Measurements from ENCODE around the gene MAMDC2.

Gene MAMDC2

DNA sequence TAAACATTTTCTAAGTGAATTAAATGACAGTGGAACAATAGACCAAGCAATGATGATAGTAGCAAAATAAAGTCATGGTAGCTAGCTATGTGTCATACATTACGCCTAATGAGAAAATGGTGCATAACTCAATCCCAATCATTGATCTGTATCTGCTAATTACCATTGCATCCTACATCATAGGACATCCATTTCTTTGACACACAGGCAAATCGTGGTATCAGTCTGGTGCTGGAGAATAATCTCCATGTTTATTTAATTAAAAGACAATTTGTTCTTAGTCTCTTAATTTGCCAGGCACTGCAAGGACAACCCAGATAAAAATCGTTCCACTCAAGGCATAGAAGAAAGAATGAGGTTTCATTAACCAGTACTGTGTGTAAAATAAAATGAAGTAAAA, 125.6 kb downstream of the MAMDC2 start:
- no peak overlapping the region for H4K5ac ChIP-seq (ENCODE audit: low read length)
- H3K4me1 ChIP-seq (ENCODE audit: control insufficient read depth, low read depth, low read length) = no peaks in the 10 kb centered on the region
- H3K4me2 ChIP-seq (ENCODE audit: low read length) = no peak overlapping the region
- no peak overlapping the region for H2BK5ac ChIP-seq (ENCODE audit: low read length)
- peaks cover 2% of the 10 kb centered on the region for H3K27me3 ChIP-seq (ENCODE audit: insufficient read depth, low read length, poor library complexity)
- H3K36me3 ChIP-seq (ENCODE audit: control insufficient read depth, insufficient read depth, low read length) = no peaks in the 10 kb centered on the region
- no peak overlapping the region for H3K9ac ChIP-seq (ENCODE audit: low read length)
- no peaks in the 10 kb centered on the region for H3K79me2 ChIP-seq (ENCODE audit: control insufficient read depth, insufficient read depth, low read length)
- no peak overlapping the region for H2AK5ac ChIP-seq (ENCODE audit: low read length)
- H2BK120ac ChIP-seq (ENCODE audit: low read depth, low read length) = no peak overlapping the region
- no peak for DNase-seq
- no peak overlapping the region for H4K8ac ChIP-seq (ENCODE audit: low read depth, low read length)
- no peak overlapping the region for H2BK15ac ChIP-seq (replicated peaks; ENCODE audit: low read depth)
- no peak overlapping the region for H3K4ac ChIP-seq (ENCODE audit: low read depth, low read length)
- no peak overlapping the region for H3K18ac ChIP-seq (ENCODE audit: low read length)
- H3K79me1 ChIP-seq (ENCODE audit: low read length) = no peaks in the 10 kb centered on the region
- no peak overlapping the region for H3K4me3 ChIP-seq (ENCODE audit: low read length)
- H3K56ac ChIP-seq (ENCODE audit: low read length) = no peak overlapping the region
- H3K27ac ChIP-seq (ENCODE audit: low read depth, low read length) = no peak overlapping the region
- no peak overlapping the region for H3K23ac ChIP-seq (ENCODE audit: low read length)
- no CpG with 5 or more reads among the region's 3 CpGs for WGBS (ENCODE audit: extremely low coverage, insufficient coverage, low lambda C conversion rate)

DNA sequence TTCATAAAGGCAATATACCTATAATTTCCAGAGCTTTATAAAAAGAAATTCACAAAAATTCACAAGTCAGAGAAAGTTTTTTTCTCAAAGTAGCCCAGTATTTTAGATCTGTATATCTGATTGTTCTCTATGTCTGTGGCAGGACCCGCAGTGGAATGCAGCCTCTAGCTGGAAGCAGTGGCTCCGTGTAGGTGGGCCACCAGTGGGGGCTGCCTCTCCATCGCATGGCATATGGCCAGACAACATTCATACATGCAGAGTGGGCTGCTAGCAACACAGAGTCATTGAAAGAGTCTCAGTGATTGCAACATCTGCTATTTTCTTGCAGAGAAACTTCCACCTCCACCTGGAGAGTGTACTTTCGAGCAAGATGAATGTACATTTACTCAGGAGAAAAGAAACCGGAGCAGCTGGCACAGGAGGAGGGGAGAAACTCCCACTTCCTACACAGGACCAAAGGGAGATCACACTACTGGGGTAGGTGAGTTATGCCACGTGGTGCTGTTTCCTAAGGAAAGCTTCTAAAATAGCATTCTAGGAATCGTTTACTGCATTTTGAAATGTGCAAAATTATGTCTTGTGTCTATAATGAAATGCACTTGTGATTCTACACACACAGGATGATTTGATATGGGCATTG, 126.6 kb downstream of the MAMDC2 start:
- H3K56ac ChIP-seq (ENCODE audit: low read length) = no peak overlapping the region
- H3K4me1 ChIP-seq (ENCODE audit: control insufficient read depth, low read depth, low read length) = no peaks in the 10 kb centered on the region
- no peak overlapping the region for H3K4ac ChIP-seq (ENCODE audit: low read depth, low read length)
- no peak overlapping the region for H2BK15ac ChIP-seq (replicated peaks; ENCODE audit: low read depth)
- no peak overlapping the region for H2BK120ac ChIP-seq (ENCODE audit: low read depth, low read length)
- no peaks in the 10 kb centered on the region for H3K36me3 ChIP-seq (ENCODE audit: control insufficient read depth, insufficient read depth, low read length)
- no peak overlapping the region for H3K4me3 ChIP-seq (ENCODE audit: low read length)
- H3K79me2 ChIP-seq (ENCODE audit: control insufficient read depth, insufficient read depth, low read length) = no peaks in the 10 kb centered on the region
- no peak overlapping the region for H3K9ac ChIP-seq (ENCODE audit: low read length)
- no CpG with 5 or more reads among the region's 7 CpGs for WGBS (ENCODE audit: extremely low coverage, insufficient coverage, low lambda C conversion rate)
- no peak overlapping the region for H3K4me2 ChIP-seq (ENCODE audit: low read length)
- no peaks in the 10 kb centered on the region for H3K79me1 ChIP-seq (ENCODE audit: low read length)
- H3K18ac ChIP-seq (ENCODE audit: low read length) = no peak overlapping the region
- no peak overlapping the region for H4K8ac ChIP-seq (ENCODE audit: low read depth, low read length)
- H2AK5ac ChIP-seq (ENCODE audit: low read length) = no peak overlapping the region
- H3K27ac ChIP-seq (ENCODE audit: low read depth, low read length) = no peak overlapping the region
- no peak for DNase-seq
- H4K5ac ChIP-seq (ENCODE audit: low read length) = no peak overlapping the region
- no peaks in the 10 kb centered on the region for H3K27me3 ChIP-seq (ENCODE audit: insufficient read depth, low read length, poor library complexity)
- no peak overlapping the region for H3K23ac ChIP-seq (ENCODE audit: low read length)
- no peak overlapping the region for H2BK5ac ChIP-seq (ENCODE audit: low read length)

DNA sequence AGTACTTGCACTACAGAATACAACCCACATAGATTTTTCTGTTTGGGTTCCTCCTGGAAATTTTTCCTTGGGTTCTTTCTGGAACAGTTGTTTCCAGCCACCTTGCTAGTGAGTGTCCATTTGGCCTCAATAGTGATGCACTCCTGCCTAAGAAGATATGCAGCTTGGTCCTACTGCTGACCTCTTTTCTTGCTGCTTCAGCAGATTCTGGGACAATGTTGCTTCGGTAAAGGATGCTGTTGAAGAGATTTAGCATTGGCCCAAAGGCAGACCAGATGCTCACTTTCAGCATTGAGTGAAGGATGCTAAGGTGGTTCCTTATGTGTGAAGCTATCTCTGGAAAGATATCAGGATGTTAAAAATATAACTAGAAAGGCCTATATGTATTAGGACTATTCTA, 128.9 kb downstream of the MAMDC2 start:
- no peak overlapping the region for H3K27ac ChIP-seq (ENCODE audit: low read depth, low read length)
- H3K27me3 ChIP-seq (ENCODE audit: insufficient read depth, low read length, poor library complexity) = no peaks in the 10 kb centered on the region
- WGBS (ENCODE audit: extremely low coverage, insufficient coverage, low lambda C conversion rate) = no CpG with 5 or more reads among the region's 1 CpG
- no peaks in the 10 kb centered on the region for H3K4me1 ChIP-seq (ENCODE audit: control insufficient read depth, low read depth, low read length)
- no peak overlapping the region for H2BK120ac ChIP-seq (ENCODE audit: low read depth, low read length)
- no peak for DNase-seq
- H3K9ac ChIP-seq (ENCODE audit: low read length) = no peak overlapping the region
- H3K4ac ChIP-seq (ENCODE audit: low read depth, low read length) = no peak overlapping the region
- H2BK15ac ChIP-seq (replicated peaks; ENCODE audit: low read depth) = no peak overlapping the region
- no peaks in the 10 kb centered on the region for H3K79me2 ChIP-seq (ENCODE audit: control insufficient read depth, insufficient read depth, low read length)
- no peaks in the 10 kb centered on the region for H3K36me3 ChIP-seq (ENCODE audit: control insufficient read depth, insufficient read depth, low read length)
- H3K23ac ChIP-seq (ENCODE audit: low read length) = no peak overlapping the region
- H4K5ac ChIP-seq (ENCODE audit: low read length) = no peak overlapping the region
- H3K18ac ChIP-seq (ENCODE audit: low read length) = no peak overlapping the region
- H3K79me1 ChIP-seq (ENCODE audit: low read length) = no peaks in the 10 kb centered on the region
- H2AK5ac ChIP-seq (ENCODE audit: low read length) = no peak overlapping the region
- H2BK5ac ChIP-seq (ENCODE audit: low read length) = no peak overlapping the region
- no peak overlapping the region for H3K4me3 ChIP-seq (ENCODE audit: low read length)
- H4K8ac ChIP-seq (ENCODE audit: low read depth, low read length) = no peak overlapping the region
- no peak overlapping the region for H3K56ac ChIP-seq (ENCODE audit: low read length)
- no peak overlapping the region for H3K4me2 ChIP-seq (ENCODE audit: low read length)

DNA sequence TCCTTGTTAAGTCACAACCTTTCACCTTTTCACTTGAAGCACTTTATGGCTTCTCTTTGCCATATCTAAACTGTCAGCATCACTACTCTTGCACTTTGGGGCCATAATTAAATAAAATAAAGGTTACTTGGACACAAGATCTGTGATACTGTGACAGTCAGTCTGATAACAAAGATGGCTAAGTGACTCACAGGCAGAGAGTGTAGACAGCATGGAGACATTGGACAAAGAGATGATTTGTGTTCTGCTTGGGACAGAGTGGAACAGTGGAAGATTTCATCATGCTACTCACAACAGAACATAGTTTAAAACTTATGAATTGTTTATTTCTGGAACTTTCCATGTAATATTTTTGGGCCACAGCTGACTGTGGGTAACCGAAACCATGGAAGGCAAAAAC, 133.5 kb downstream of the MAMDC2 start:
- DNase-seq = no peak
- Histone ChIP-seq H3K27me3 (ENCODE audit: insufficient read depth, low read length, poor library complexity) (no peaks in the 10 kb centered on the region), H3K9ac (ENCODE audit: low read length) (no peak overlapping the region), H2AK5ac (ENCODE audit: low read length) (no peak overlapping the region), H3K56ac (ENCODE audit: low read length) (no peak overlapping the region), H2BK5ac (ENCODE audit: low read length) (no peak overlapping the region), H3K79me1 (ENCODE audit: low read length) (no peaks in the 10 kb centered on the region), H3K4ac (ENCODE audit: low read depth, low read length) (no peak overlapping the region), H3K18ac (ENCODE audit: low read length) (no peak overlapping the region), H3K4me3 (ENCODE audit: low read length) (no peak overlapping the region), H3K36me3 (ENCODE audit: control insufficient read depth, insufficient read depth, low read length) (no peaks in the 10 kb centered on the region), H3K23ac (ENCODE audit: low read length) (no peak overlapping the region), H3K27ac (ENCODE audit: low read depth, low read length) (no peak overlapping the region), H3K4me1 (ENCODE audit: control insufficient read depth, low read depth, low read length) (no peaks in the 10 kb centered on the region), H4K8ac (ENCODE audit: low read depth, low read length) (no peak overlapping the region), H3K4me2 (ENCODE audit: low read length) (no peak overlapping the region), H3K79me2 (ENCODE audit: control insufficient read depth, insufficient read depth, low read length) (no peaks in the 10 kb centered on the region), H2BK120ac (ENCODE audit: low read depth, low read length) (no peak overlapping the region), H4K5ac (ENCODE audit: low read length) (no peak overlapping the region), H2BK15ac (replicated peaks; ENCODE audit: low read depth) (no peak overlapping the region)
- no CpG with 5 or more reads among the region's 1 CpG for WGBS (ENCODE audit: extremely low coverage, insufficient coverage, low lambda C conversion rate)

DNA sequence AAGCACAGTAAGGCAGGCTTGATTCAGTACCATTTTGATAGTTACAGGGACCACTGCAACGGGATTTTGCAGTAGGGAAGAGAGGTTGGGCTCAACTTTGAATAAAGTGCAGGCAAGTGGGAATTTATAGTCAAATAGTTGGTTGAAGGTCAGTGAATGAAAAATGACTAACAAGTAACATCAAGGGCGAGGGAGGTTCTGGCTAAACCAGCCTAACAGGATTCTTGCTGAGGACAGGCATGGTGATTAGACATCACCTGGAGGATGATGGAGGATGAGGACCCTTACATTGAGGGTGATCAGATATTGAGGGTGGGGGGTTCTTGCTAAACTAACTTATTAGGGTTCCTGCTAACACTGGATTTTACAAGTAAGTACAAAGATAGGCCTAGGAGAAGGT, 149.1 kb downstream of the MAMDC2 start:
- no peak overlapping the region for H4K8ac ChIP-seq (ENCODE audit: low read depth, low read length)
- no peak overlapping the region for H3K23ac ChIP-seq (ENCODE audit: low read length)
- H3K9ac ChIP-seq (ENCODE audit: low read length) = no peak overlapping the region
- no peak overlapping the region for H2AK5ac ChIP-seq (ENCODE audit: low read length)
- H2BK120ac ChIP-seq (ENCODE audit: low read depth, low read length) = no peak overlapping the region
- no peaks in the 10 kb centered on the region for H3K27me3 ChIP-seq (ENCODE audit: insufficient read depth, low read length, poor library complexity)
- H3K56ac ChIP-seq (ENCODE audit: low read length) = no peak overlapping the region
- H3K36me3 ChIP-seq (ENCODE audit: control insufficient read depth, insufficient read depth, low read length) = no peaks in the 10 kb centered on the region
- H3K18ac ChIP-seq (ENCODE audit: low read length) = no peak overlapping the region
- no peaks in the 10 kb centered on the region for H3K4me1 ChIP-seq (ENCODE audit: control insufficient read depth, low read depth, low read length)
- no peak overlapping the region for H2BK5ac ChIP-seq (ENCODE audit: low read length)
- WGBS (ENCODE audit: extremely low coverage, insufficient coverage, low lambda C conversion rate) = no CpG with 5 or more reads among the region's 2 CpGs
- no peaks in the 10 kb centered on the region for H3K79me2 ChIP-seq (ENCODE audit: control insufficient read depth, insufficient read depth, low read length)
- no peak overlapping the region for H3K27ac ChIP-seq (ENCODE audit: low read depth, low read length)
- H3K79me1 ChIP-seq (ENCODE audit: low read length) = no peaks in the 10 kb centered on the region
- no peak overlapping the region for H3K4ac ChIP-seq (ENCODE audit: low read depth, low read length)
- no peak overlapping the region for H3K4me2 ChIP-seq (ENCODE audit: low read length)
- no peak overlapping the region for H2BK15ac ChIP-seq (replicated peaks; ENCODE audit: low read depth)
- no peak overlapping the region for H4K5ac ChIP-seq (ENCODE audit: low read length)
- DNase-seq = no peak
- no peak overlapping the region for H3K4me3 ChIP-seq (ENCODE audit: low read length)

DNA sequence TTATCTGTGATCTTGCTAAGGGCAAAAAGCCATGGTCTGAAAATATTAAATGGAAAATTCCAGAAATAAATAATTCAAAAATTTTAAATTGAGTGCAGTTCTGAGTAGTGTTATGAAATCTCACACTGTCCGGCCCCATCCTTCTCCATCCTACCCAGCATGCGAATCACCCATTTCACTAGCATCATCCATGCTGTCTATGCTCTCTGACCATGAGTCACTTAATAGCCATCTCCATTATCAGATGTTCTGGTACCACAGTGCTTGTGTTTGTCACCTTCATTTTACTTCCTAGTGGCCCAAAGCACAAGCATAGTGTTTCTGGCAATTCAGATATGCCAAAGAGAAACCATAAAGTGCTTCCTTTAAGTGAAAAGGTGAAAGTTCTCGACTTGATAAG, 151.8 kb downstream of the MAMDC2 start:
- H2BK120ac ChIP-seq (ENCODE audit: low read depth, low read length) = no peak overlapping the region
- H3K56ac ChIP-seq (ENCODE audit: low read length) = no peak overlapping the region
- no peak overlapping the region for H2BK15ac ChIP-seq (replicated peaks; ENCODE audit: low read depth)
- no peak overlapping the region for H3K27ac ChIP-seq (ENCODE audit: low read depth, low read length)
- no peaks in the 10 kb centered on the region for H3K79me1 ChIP-seq (ENCODE audit: low read length)
- H3K4me1 ChIP-seq (ENCODE audit: control insufficient read depth, low read depth, low read length) = no peaks in the 10 kb centered on the region
- H2AK5ac ChIP-seq (ENCODE audit: low read length) = no peak overlapping the region
- H3K79me2 ChIP-seq (ENCODE audit: control insufficient read depth, insufficient read depth, low read length) = no peaks in the 10 kb centered on the region
- WGBS (ENCODE audit: extremely low coverage, insufficient coverage, low lambda C conversion rate) = no CpG with 5 or more reads among the region's 3 CpGs
- H3K4me2 ChIP-seq (ENCODE audit: low read length) = no peak overlapping the region
- no peak for DNase-seq
- H3K36me3 ChIP-seq (ENCODE audit: control insufficient read depth, insufficient read depth, low read length) = no peaks in the 10 kb centered on the region
- H3K23ac ChIP-seq (ENCODE audit: low read length) = no peak overlapping the region
- no peak overlapping the region for H4K5ac ChIP-seq (ENCODE audit: low read length)
- H4K8ac ChIP-seq (ENCODE audit: low read depth, low read length) = no peak overlapping the region
- no peak overlapping the region for H3K9ac ChIP-seq (ENCODE audit: low read length)
- no peaks in the 10 kb centered on the region for H3K27me3 ChIP-seq (ENCODE audit: insufficient read depth, low read length, poor library complexity)
- H3K4ac ChIP-seq (ENCODE audit: low read depth, low read length) = no peak overlapping the region
- no peak overlapping the region for H2BK5ac ChIP-seq (ENCODE audit: low read length)
- H3K18ac ChIP-seq (ENCODE audit: low read length) = no peak overlapping the region
- no peak overlapping the region for H3K4me3 ChIP-seq (ENCODE audit: low read length)
